Panc1 (cell line): ENCODE measurements around the gene RPL38. TPM values are rescaled to one million over a fixed set of nuclear protein-coding genes. Genes with fewer than 3 reads are reported as not detected.

Source experiments
- ATAC-seq: fragments of 200-7000 bp; cut with Tn5 transposase; 2 replicates; pipeline ENCODE4 v1.9.1; 2020; ENCODE audit warnings: mild to moderate bottlenecking, moderate library complexity
- BruUV-seq: library from RNA; stranded (reverse); fragments of 400-500 nt; replicated peaks from 2 replicates; lab custom pipeline; 2021; lab: Mats Ljungman, UMichigan
- CTCF ChIA-PET: fragments of 300-600 bp; sonication (Branson Sonifier 250); formaldehyde crosslinking; loops from one replicate; lab custom pipeline; 2022; ENCODE audit warnings: antibody characterized with exemption; lab: Charles Lee
- POLR2A ChIA-PET: fragments of 300-600 bp; sonication (Branson Sonifier 250); formaldehyde crosslinking; loops from one replicate; lab custom pipeline; 2022; ENCODE audit warnings: antibody characterized with exemption; lab: Charles Lee
- DNase-seq: peaks from one replicate; pipeline ENCODE4 v3.0.0-alpha.2; 2010; ENCODE audit warnings: low read depth, low spot score
- H3K27ac ChIP-seq: 2 replicates; pipeline ENCODE4 v1.5.1; 2011; ENCODE audit warnings: mild to moderate bottlenecking, low read length, inconsistent platforms
- H3K27me3 ChIP-seq: fragments of 200-500 bp; sonication (Bioruptor generic); 2 replicates; pipeline ENCODE4 v1.6.0; 2014; ENCODE audit warnings: low read length, inconsistent platforms; ENCODE audit not compliant: control insufficient read depth, insufficient read depth
- H3K36me3 ChIP-seq: fragments of 200-500 bp; sonication (Bioruptor generic); 2 replicates; pipeline ENCODE4 v1.5.1; 2014; ENCODE audit warnings: inconsistent platforms, mild to moderate bottlenecking, low read length, moderate library complexity; ENCODE audit not compliant: control insufficient read depth, insufficient read depth
- H3K4me1 ChIP-seq: 2 replicates; pipeline ENCODE4 v1.5.1; 2011; ENCODE audit warnings: inconsistent platforms, mild to moderate bottlenecking, low read length, moderate library complexity; ENCODE audit not compliant: control insufficient read depth, insufficient read depth
- H3K4me3 ChIP-seq, 2 experiments: 2 replicates each; pipeline ENCODE4 v1.5.1; 2011 to 2012; ENCODE audit warnings: low read depth in 2 of 2, low read length in 2 of 2, mild to moderate bottlenecking in 2 of 2, inconsistent platforms in 1 of 2, moderate library complexity in 1 of 2
- H3K9me3 ChIP-seq: fragments of 200-500 bp; sonication (Bioruptor generic); 2 replicates; pipeline ENCODE4 v1.5.1; 2014; ENCODE audit warnings: low read depth, mild to moderate bottlenecking, inconsistent platforms, low read length, moderate library complexity; ENCODE audit not compliant: control insufficient read depth, insufficient read depth
- POLR2AphosphoS5 ChIP-seq: IDR thresholded peaks from 2 replicates; pipeline ENCODE4 v1.6.1; 2012; ENCODE audit warnings: mild to moderate bottlenecking, low read depth, low read length, moderate library complexity
- SIN3A ChIP-seq: IDR thresholded peaks from 2 replicates; pipeline ENCODE4 v1.6.1; 2012; ENCODE audit warnings: low read depth, mild to moderate bottlenecking, low read length, moderate library complexity, borderline replicate concordance; ENCODE audit not compliant: insufficient read depth
- TCF7L2 ChIP-seq: IDR thresholded peaks from 2 replicates; pipeline ENCODE4 v1.6.1; 2011; ENCODE audit warnings: mild to moderate bottlenecking, low read depth, low read length, inconsistent platforms
- in situ Hi-C: cut with HindIII; loops from 2 replicates; pipeline ENCODE4 v1.10.0; 2016; ENCODE audit warnings: low sequenced_read_pairs, low pct_unique_long_range_greater_than_20kb
- intact Hi-C: fragments of 100-400 bp; cut with micrococcal nuclease; formaldehyde crosslinking; loops from one replicate; pipeline ENCODE4 v1.10.0; 2022; ENCODE audit not compliant: unreplicated experiment
- total RNA-seq: library from RNA; stranded (reverse); gene quantifications from one replicate; pipeline ENCODE4 v1.2.1, GENCODE V29; 2021; ENCODE audit not compliant: unreplicated experiment
- TF ChIP-seq, protein P1 (sequence below): fragments of 450-650 bp; IDR thresholded peaks from 2 replicates; pipeline ENCODE4 v1.5.1; 2017; ENCODE audit warnings: mild to moderate bottlenecking
- TF ChIP-seq, protein P2 (sequence below), 2 experiments: IDR thresholded peaks; 2 replicates each; pipeline ENCODE4 v1.6.1; 2011 to 2012; ENCODE audit warnings: low read depth in 2 of 2, control low read depth in 1 of 2, low read length in 1 of 2, mild to moderate bottlenecking in 1 of 2, moderate library complexity in 1 of 2; ENCODE audit not compliant: insufficient read depth in 1 of 2

RPL38 gene
- total RNA-seq, 1 experiment from 2014 or later: 968 TPM

DNA sequence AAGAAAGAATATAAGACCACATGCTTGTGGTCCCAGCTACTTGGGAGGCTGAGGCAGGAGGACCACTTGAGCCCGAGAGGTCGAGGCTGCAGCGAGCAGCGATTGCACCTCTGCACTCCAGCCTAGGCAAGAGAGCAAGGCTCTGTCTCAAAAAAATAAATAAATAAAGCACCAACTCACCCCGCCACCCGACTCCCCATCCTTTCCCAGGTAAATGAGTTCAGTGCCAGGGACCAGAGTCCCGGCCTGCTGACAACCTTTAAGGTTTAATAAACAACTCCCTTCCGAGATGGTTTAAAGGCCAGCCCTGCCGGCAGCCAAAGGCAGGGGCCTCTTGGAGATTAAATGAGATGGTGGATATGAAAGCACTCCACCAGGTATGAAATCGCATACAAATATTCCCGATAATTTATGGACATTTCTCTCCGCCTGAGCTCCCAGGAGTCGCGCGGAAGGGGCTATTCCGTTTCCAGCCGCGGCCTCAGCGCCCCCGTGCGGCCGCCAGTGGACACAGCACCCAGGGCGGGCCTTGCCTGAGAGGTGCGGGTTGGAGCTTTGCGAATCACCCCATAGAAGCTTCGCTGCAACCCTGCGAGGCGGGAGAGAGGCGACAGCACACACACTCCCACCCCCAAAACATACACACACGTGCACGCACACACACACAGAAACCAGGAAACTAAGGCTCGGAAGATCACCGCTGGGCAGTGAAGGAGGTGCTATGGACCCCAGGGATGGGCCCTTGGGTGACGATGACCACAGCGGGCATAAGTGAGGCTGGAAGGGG, 4.0 kb upstream of the RPL38 start:
- peak; percentile 79 for ATAC-seq
- peak overlapping the region in 1 of 2 experiments; percentile 26; a peak in 2 of 4 replicates for H3K4me3 ChIP-seq
- no peaks in the 10 kb centered on the region for H3K9me3 ChIP-seq
- no TSS peak for BruUV-seq
- peaks cover 10% of the 10 kb centered on the region; the same call in 1 of the 2 replicates for H3K36me3 ChIP-seq
- no peak overlapping the region for H3K27ac ChIP-seq
- peaks cover 7% of the 10 kb centered on the region; the same call in 1 of the 2 replicates for H3K27me3 ChIP-seq
- intact Hi-C loops (no loop called here), in situ Hi-C loops (no loop called here)
- TF ChIP-seq, protein P1, sequence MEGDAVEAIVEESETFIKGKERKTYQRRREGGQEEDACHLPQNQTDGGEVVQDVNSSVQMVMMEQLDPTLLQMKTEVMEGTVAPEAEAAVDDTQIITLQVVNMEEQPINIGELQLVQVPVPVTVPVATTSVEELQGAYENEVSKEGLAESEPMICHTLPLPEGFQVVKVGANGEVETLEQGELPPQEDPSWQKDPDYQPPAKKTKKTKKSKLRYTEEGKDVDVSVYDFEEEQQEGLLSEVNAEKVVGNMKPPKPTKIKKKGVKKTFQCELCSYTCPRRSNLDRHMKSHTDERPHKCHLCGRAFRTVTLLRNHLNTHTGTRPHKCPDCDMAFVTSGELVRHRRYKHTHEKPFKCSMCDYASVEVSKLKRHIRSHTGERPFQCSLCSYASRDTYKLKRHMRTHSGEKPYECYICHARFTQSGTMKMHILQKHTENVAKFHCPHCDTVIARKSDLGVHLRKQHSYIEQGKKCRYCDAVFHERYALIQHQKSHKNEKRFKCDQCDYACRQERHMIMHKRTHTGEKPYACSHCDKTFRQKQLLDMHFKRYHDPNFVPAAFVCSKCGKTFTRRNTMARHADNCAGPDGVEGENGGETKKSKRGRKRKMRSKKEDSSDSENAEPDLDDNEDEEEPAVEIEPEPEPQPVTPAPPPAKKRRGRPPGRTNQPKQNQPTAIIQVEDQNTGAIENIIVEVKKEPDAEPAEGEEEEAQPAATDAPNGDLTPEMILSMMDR: peak; percentile 100
- no peak for TF ChIP-seq TCF7L2
- no peak for DNase-seq
- peaks cover 4% of the 10 kb centered on the region; the same call in 1 of the 2 replicates for H3K4me1 ChIP-seq
- CTCF ChIA-PET: interaction anchor here (0.5 to 1.2 kb wide), 14 partner anchors 9 to 918 kb away, joined by 3 to 8 read pairs (median 4); no protein-coding TSS in a partner anchor
- POLR2A ChIA-PET: interaction anchor here (1.1 kb wide), 1 partner anchor 11 kb away, joined by 4 read pairs; no protein-coding TSS in a partner anchor

DNA sequence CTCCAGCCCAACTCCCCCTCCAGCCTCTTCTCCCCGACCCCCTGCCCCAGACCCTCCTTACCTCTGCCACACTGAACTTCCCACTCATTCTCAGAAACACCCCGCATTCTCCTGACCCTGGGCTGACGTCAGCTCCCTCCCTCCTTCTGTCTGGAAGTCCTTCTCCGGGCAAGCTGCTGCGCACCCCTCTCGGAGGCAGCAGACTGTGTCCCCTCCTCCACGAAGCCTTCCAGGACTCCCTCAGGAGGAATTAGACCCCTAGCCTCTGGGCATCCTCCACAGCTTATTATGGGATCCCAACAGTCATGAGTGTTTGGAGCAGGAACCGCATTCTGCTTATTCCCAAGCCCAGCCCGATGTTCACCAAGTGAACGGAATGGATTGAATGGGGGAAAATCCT, 3.4 kb upstream of the RPL38 start:
- H3K36me3 ChIP-seq: peaks cover 16% of the 10 kb centered on the region
- TF ChIP-seq SIN3A (no peak), TCF7L2 (no peak), POLR2AphosphoS5 (no peak)
- TF ChIP-seq, protein P1: no peak
- TF ChIP-seq, protein P2, sequence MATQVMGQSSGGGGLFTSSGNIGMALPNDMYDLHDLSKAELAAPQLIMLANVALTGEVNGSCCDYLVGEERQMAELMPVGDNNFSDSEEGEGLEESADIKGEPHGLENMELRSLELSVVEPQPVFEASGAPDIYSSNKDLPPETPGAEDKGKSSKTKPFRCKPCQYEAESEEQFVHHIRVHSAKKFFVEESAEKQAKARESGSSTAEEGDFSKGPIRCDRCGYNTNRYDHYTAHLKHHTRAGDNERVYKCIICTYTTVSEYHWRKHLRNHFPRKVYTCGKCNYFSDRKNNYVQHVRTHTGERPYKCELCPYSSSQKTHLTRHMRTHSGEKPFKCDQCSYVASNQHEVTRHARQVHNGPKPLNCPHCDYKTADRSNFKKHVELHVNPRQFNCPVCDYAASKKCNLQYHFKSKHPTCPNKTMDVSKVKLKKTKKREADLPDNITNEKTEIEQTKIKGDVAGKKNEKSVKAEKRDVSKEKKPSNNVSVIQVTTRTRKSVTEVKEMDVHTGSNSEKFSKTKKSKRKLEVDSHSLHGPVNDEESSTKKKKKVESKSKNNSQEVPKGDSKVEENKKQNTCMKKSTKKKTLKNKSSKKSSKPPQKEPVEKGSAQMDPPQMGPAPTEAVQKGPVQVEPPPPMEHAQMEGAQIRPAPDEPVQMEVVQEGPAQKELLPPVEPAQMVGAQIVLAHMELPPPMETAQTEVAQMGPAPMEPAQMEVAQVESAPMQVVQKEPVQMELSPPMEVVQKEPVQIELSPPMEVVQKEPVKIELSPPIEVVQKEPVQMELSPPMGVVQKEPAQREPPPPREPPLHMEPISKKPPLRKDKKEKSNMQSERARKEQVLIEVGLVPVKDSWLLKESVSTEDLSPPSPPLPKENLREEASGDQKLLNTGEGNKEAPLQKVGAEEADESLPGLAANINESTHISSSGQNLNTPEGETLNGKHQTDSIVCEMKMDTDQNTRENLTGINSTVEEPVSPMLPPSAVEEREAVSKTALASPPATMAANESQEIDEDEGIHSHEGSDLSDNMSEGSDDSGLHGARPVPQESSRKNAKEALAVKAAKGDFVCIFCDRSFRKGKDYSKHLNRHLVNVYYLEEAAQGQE (IDR thresholded peaks at IDR 0.05; ENCODE audit: insufficient read depth in 1 of 2, low read depth in 2 of 2, low read length in 1 of 2): no peak
- H3K9me3 ChIP-seq: no peaks in the 10 kb centered on the region
- peaks cover 7% of the 10 kb centered on the region; the same call in 1 of the 2 replicates for H3K27me3 ChIP-seq
- ChIA-PET CTCF (interaction anchor here (0.5 to 1.2 kb wide), 9 partner anchors 12 to 557 kb away, joined by 3 to 8 read pairs (median 5); no protein-coding TSS in a partner anchor), POLR2A (interaction anchor here (1.1 kb wide), 1 partner anchor 12 kb away, joined by 4 read pairs; no protein-coding TSS in a partner anchor)
- ATAC-seq (no peak), DNase-seq (no peak)
- no peak overlapping the region for H3K4me3 ChIP-seq
- no peak overlapping the region for H3K27ac ChIP-seq
- in situ Hi-C loops (no loop called here), intact Hi-C loops (no loop called here)
- peaks cover 10% of the 10 kb centered on the region for H3K4me1 ChIP-seq
- BruUV-seq: no TSS peak
